KBM-7 (cell line): ENCODE measurements around the gene RNF43.
A peak's percentile ranks its signal among the peaks of the same experiment; 100 is the strongest.
"Not testable (repeated sequence)": the region's sequence is repeated elsewhere in the genome, so short reads cannot be mapped to it uniquely, and the experiment has no call there.

Experiments
- DNase-seq: peaks from one replicate; pipeline ENCODE4 v3.0.0-alpha.2; 2015
- in situ Hi-C: fragments of 300-500 bp; cut with MboI; formaldehyde crosslinking; loops from 2 replicates; pipeline ENCODE4 v1.14.3; 2020; ENCODE audit warnings: low sequenced_read_pairs, low pct_unique_long_range_greater_than_20kb, mixed read lengths

Gene RNF43

DNA sequence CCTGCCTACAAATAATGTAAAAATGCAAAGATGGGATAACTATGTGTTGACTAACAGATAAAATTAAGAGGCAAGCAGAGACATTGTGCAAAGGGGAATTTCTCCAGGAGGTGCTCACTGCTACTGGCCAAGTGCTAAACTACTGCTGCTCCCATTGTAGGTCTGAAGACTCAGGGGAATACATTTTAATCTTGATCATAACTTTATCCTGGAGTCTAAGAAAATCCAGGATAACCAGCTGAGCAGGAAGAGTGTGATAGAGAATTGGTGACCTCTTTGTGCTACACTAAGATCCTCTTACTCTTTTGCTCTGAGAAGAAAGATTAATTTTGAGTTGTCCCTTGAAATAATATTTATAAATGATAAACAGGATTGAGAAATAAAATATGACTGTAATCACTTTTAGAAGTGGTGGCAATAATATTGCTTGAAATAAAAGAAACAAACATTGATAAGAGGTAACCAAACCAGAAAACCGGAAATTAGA, 5.9 kb downstream of the RNF43 start:
- DNase-seq: no peak
- in situ Hi-C loops: no loop called here

GRCh38 chr17:58410714-58411407, 6.5 kb downstream of the RNF43 start:
- in situ Hi-C loops: no loop called here
- DNase-seq: no peak

- in situ Hi-C loops: no loop called here
- no peak for DNase-seq
Observed at GRCh38 chr17:58409432-58409831, 7.9 kb downstream of the RNF43 start.

- in situ Hi-C loops: no loop called here
- DNase-seq: no peak
Observed at GRCh38 chr17:58403311-58403710, 14.0 kb downstream of the RNF43 start.

GRCh38 chr17:58402679-58403078, 14.7 kb downstream of the RNF43 start:
- DNase-seq: no peak
- in situ Hi-C loops: no loop called here

GRCh38 chr17:58402047-58402446, 15.3 kb downstream of the RNF43 start:
- in situ Hi-C loops: no loop called here
- DNase-seq: peak; percentile 27

DNA sequence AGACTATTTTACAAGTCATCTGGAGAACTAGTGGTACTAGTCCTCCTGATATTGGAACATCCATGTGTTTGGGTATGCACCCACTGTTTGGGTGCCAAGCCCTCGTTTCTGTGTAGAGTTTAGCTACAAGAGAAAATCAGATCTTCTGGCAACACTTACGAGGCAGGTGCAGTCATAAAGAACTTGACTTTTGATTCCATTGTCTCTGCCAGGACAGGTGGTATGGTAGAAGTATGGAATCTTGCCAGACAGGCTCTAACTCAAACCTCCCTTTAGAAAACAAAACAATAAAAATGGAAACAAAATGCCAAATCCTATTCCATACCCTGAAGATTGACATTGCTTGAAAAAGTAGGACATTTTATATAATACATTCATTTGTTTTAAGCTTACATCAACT, 16.0 kb downstream of the RNF43 start:
- DNase-seq: no peak
- in situ Hi-C loops: no loop called here

- DNase-seq: no peak
- in situ Hi-C loops: no loop called here
Observed at GRCh38 chr17:58400826-58401225, 16.5 kb downstream of the RNF43 start.

DNA sequence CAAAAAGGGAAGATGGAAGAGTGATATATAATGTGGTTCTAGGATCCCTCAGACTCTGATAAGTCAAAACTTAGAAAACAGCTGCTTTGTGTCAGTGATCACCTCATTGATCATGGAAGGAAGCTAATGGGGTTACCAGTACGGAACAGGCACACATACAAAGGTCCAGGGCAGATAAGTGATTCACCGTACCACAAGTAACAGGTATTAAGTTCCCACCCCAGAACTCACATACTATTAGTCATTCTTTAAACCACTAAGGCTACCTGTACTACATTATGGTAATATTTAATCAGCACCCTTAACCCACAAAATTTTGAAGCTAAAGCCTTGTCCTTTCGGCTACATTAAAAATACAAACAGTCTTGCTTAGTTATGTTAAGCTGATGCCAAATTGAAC, 17.4 kb downstream of the RNF43 start:
- DNase-seq: no peak
- in situ Hi-C loops: no loop called here

DNA sequence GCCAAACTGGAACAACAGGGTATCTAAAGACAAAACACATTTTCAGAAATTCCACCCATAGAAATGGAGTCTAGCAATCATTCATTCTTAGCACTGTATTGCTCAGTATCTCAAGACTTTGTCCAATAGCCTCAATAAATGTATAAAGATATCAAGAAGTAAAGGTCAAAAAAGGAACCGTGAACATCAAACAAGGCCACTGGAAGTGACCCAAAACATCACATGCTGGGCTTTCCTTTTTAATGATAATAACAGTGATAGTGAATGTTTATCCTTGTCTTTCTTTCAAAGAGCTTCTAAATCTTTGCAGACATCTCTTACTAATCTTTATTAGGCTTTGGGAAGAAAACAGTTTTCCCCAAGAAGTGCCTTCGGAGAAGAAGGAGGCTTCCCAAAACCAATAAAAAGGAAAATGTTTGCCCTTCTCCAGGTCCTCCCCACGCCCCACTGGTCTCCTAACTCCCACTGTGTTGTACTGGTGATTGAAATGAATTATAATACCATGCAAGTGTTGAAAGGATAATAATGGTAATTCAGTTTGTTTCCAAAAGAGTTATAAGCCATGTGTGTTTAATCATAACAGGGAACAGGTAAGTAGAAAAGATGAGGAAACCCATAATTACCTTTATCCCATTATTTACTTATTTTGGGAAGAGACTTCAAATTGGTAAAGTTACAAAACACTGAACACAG, 18.6 kb downstream of the RNF43 start:
- in situ Hi-C loops: no loop called here
- DNase-seq: no peak

- in situ Hi-C loops, DNase-seq: not testable (repeated sequence)
Observed at GRCh38 chr17:58397421-58397820, 19.9 kb downstream of the RNF43 start.

DNA sequence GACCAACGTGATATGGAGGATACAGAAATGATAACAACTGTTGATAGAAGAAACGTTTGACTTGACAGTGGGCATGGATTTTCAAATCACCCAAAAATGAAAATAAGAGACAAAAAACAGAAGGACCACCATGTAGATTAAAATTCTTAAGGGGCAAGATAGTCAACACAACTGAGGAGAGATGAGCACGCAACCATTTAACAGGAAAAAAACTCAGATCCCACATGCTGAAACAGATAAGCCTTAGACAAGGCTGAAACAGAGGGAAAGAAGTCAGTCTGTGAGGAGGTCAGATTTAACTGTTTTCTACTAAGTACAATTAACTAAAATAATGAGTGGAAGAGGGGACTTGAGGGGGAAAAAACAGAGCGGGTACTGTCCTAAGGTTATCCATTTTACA, 21.2 kb downstream of the RNF43 start:
- in situ Hi-C loops: no loop called here

DNA sequence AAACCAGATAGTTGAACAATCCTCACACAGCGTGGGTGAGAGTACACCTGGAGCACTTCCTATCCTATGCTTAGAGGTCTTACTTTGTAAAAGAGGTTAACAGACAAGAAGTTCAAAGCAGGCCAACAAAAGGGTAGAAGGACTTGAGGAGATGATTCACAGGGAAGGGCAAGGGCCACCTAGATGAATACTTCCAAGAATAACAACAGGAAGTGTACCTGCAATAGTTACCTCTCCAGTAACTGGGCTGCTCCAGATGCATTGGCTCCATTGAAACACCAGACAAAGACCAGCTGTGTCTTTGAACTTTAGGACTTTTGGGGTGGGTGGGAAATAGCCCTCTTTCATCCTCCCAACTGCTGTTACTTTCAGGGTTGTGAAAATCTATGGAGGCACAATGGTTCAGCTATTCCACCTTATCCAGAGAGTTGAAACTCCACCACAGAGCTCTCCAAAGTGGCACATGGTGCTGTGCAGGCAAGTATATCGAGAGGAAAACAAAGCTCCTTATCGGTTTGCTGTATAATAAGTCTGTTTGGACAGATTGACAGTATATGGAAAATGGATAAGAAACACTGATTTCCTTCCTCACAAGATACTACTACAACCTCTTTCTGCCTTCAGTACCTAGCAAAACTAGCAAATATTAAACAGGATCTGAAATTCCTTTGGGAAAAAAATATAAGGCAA, 22.7 kb downstream of the RNF43 start:
- in situ Hi-C loops: no loop called here
- no peak for DNase-seq

More for the DNA sequence above, 21.2 kb downstream of the RNF43 start:
- no peak for DNase-seq

- peak; percentile 35 for DNase-seq
- in situ Hi-C loops: no loop called here
Observed at GRCh38 chr17:58391302-58391984, 25.9 kb downstream of the RNF43 start.

DNA sequence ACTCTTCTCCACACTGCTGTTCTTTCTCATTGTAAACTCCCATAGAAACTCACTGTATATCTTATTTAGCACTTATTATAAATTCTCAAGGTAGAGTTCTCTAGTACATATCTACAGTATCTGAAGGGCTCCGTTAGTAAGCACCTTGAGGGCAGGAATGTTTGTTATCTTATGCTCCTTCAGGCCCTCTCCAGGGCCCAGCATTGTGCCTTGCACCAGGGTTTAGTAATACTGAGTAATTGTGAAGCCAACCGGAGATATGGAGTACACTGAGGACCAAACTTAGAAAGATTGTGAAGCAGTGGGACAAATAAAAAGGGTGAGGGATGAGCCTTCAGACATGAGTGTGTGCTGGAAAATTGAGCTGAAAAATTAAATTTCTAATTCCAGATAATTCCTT, 26.4 kb downstream of the RNF43 start:
- no peak for DNase-seq
- in situ Hi-C loops: no loop called here

GRCh38 chr17:58388302-58389190, 28.8 kb downstream of the RNF43 start:
- in situ Hi-C loops: no loop called here
- no peak for DNase-seq

DNA sequence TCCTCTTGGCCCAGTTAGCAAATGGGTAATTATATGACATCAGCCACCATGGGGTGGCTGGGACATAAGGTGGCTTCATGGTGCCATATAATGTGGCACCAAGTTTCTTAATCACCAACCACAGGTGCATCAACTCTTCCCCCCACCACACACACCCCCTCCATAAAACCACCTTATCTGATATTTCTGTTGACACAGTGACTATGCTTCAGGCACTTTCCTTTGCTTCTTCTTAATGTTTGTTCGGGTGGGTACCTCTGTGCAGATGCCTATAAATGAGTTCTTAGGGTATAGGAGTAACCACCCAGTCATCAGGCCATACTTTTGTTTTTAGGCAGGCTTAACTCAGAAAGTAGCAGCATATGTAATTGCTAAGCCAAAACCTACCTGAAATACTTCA, 29.5 kb downstream of the RNF43 start:
- in situ Hi-C loops: no loop called here

GRCh38 chr17:58386708-58387107, 30.6 kb downstream of the RNF43 start:
- no peak for DNase-seq
- in situ Hi-C loops: no loop called here

More for the DNA sequence above, 29.5 kb downstream of the RNF43 start:
- DNase-seq: no peak
